Measurements from ENCODE around the gene FAM171A2. TPM values are rescaled to one million over a fixed set of nuclear protein-coding genes. Genes with fewer than 3 reads are reported as not detected.
A peak's percentile ranks its signal among the peaks of the same experiment; 100 is the strongest.

Gene FAM171A2
- total and polyA plus RNA-seq, 2 donors (not counting 1 experiment from before 2014, with no cell fraction given): 1.7 to 5.0 TPM

DNA sequence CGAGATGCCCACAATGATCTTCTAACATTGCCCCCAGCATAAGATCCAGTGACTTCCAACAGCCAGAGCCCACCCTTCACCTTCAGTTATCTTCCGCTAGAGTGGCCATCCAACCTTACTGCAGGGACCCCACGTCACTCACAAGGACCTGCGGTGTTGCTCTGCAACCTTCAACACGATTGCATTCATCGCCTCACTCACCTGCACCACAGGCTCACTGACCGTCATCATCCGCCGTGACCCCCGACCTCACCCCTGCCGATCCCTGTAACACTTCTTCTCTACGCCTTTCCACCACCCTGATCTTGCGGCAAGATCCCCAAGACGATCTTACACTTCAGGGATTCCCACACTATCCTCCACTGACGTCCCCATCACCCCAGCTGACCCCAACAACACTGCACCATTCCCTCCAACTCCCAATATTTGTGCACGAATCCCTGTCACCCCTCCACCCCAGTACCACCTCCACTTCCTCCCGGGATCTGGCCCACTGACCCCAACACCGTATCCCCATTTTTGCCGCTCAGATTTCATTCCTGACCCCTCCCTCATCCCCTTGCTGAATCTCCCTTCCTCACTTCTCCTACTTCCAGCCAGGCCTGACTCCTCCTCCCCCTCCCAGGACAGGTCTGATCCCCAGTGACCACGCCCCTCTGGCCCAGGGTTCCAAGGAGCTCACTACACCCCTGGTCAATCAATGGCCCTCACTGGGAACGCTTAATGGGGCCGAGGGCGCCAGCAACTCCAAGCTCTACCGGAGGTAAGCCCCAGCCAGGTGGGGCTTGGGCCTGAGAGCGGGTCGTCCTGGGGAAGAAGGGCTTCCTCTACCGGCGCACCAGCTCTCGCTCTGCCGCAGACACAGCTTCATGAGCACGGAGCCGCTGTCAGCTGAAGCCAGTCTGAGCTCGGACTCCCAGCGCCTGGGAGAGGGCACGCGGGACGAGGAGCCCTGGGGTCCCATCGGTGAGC is 47.6 kb downstream of the FAM171A2 start:
- Histone ChIP-seq H3K4me2 (ENCODE audit: extremely low read depth, insufficient read depth, low read length) (no peak overlapping the region), H3K4me3 (replicated peaks in 1 of 4; ENCODE audit: control extremely low read depth in 1 of 4, insufficient read depth in 1 of 4, low read depth in 3 of 4, low read length in 4 of 4) (no peak overlapping the region), H3K27ac (ENCODE audit: insufficient read depth, low read length) (no peak overlapping the region), H3K79me2 (ENCODE audit: control insufficient read depth, insufficient read depth, low read length) (no peaks in the 10 kb centered on the region), H3K27me3 (ENCODE audit: control insufficient read depth, insufficient read depth, low read length) (peaks cover 29% of the 10 kb centered on the region), H3K4me1 (ENCODE audit: control insufficient read depth, extremely low read depth, insufficient read depth, low read length) (no peaks in the 10 kb centered on the region), H2AFZ (ENCODE audit: low read length) (no peak overlapping the region), H3K9me3 (ENCODE audit: control insufficient read depth, insufficient read depth, low read depth, low read length) (no peaks in the 10 kb centered on the region), H4K20me1 (ENCODE audit: control insufficient read depth, extremely low read depth, insufficient read depth, low read length) (no peaks in the 10 kb centered on the region), H3K9ac (ENCODE audit: insufficient read depth, low read length) (no peak overlapping the region), H3K36me3 (ENCODE audit: control insufficient read depth, insufficient read depth, low read length) (peaks cover 7% of the 10 kb centered on the region)
- TF ChIP-seq, protein P1, sequence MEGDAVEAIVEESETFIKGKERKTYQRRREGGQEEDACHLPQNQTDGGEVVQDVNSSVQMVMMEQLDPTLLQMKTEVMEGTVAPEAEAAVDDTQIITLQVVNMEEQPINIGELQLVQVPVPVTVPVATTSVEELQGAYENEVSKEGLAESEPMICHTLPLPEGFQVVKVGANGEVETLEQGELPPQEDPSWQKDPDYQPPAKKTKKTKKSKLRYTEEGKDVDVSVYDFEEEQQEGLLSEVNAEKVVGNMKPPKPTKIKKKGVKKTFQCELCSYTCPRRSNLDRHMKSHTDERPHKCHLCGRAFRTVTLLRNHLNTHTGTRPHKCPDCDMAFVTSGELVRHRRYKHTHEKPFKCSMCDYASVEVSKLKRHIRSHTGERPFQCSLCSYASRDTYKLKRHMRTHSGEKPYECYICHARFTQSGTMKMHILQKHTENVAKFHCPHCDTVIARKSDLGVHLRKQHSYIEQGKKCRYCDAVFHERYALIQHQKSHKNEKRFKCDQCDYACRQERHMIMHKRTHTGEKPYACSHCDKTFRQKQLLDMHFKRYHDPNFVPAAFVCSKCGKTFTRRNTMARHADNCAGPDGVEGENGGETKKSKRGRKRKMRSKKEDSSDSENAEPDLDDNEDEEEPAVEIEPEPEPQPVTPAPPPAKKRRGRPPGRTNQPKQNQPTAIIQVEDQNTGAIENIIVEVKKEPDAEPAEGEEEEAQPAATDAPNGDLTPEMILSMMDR (conservative IDR thresholded peaks at IDR 0.05 in 1 of 2, IDR thresholded peaks at IDR 0.05 in 1 of 2; ENCODE audit: low read depth in 1 of 2, low read length in 2 of 2): no peak
- peak; percentile 95 for TF ChIP-seq EZH2 (IDR thresholded peaks at IDR 0.05; ENCODE audit: low read length, missing control alignments)
- no peak for DNase-seq (ENCODE audit: low read depth in 2 of 2)

DNA sequence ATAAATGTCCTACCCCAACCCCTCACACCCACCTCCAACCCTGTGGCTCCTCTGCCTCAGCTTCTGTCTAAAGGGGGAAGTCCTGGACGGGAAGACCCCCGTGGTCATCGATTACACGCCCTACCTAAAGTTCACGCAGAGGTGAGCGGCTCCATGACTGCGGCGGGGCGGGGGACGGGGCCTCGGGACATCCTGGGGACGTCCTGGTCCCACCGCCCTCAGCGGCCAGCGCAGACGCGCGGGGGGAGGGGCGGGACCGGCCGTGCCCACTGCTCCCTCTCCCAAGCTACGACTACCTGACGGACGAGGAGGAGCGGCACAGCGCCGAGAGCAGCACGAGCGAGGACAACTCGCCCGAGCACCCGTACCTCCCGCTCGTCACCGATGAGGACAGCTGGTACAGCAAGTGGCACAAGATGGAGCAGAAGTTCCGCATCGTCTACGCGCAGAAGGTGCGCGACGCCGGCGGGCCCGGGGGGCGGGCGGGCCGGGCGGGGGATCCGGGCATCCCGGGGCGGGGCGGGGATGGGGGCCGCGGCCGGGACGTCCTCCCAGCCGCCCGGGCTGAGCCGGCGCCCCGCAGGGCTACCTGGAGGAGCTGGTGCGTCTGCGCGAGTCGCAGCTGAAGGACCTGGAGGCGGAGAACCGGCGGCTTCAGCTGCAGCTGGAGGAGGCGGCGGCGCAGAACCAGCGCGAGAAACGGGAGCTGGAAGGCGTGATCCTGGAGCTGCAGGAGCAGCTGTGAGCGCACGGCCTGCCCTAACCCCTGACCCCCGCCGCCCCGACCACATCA is 48.6 kb downstream of the FAM171A2 start:
- Histone ChIP-seq H3K27me3 (ENCODE audit: control insufficient read depth, insufficient read depth, low read length) (peaks cover 29% of the 10 kb centered on the region), H3K36me3 (ENCODE audit: control insufficient read depth, insufficient read depth, low read length) (peaks cover 3% of the 10 kb centered on the region), H2AFZ (ENCODE audit: low read length) (no peak overlapping the region), H3K4me2 (ENCODE audit: extremely low read depth, insufficient read depth, low read length) (peak overlapping the region; percentile 35), H3K4me1 (ENCODE audit: control insufficient read depth, extremely low read depth, insufficient read depth, low read length) (no peaks in the 10 kb centered on the region), H3K4me3 (replicated peaks in 1 of 4; ENCODE audit: control extremely low read depth in 1 of 4, insufficient read depth in 1 of 4, low read depth in 3 of 4, low read length in 4 of 4) (peak overlapping the region in 1 of 4 experiments; percentile 30), H3K79me2 (ENCODE audit: control insufficient read depth, insufficient read depth, low read length) (no peaks in the 10 kb centered on the region), H3K9me3 (ENCODE audit: control insufficient read depth, insufficient read depth, low read depth, low read length) (no peaks in the 10 kb centered on the region), H4K20me1 (ENCODE audit: control insufficient read depth, extremely low read depth, insufficient read depth, low read length) (no peaks in the 10 kb centered on the region), H3K27ac (ENCODE audit: insufficient read depth, low read length) (no peak overlapping the region), H3K9ac (ENCODE audit: insufficient read depth, low read length) (no peak overlapping the region)
- TF ChIP-seq EZH2 (IDR thresholded peaks at IDR 0.05; ENCODE audit: low read length, missing control alignments): peak; percentile 77
- TF ChIP-seq, protein P1 (conservative IDR thresholded peaks at IDR 0.05 in 1 of 2, IDR thresholded peaks at IDR 0.05 in 1 of 2; ENCODE audit: low read depth in 1 of 2, low read length in 2 of 2): no peak
- no peak for DNase-seq (ENCODE audit: low read depth in 2 of 2)

DNA sequence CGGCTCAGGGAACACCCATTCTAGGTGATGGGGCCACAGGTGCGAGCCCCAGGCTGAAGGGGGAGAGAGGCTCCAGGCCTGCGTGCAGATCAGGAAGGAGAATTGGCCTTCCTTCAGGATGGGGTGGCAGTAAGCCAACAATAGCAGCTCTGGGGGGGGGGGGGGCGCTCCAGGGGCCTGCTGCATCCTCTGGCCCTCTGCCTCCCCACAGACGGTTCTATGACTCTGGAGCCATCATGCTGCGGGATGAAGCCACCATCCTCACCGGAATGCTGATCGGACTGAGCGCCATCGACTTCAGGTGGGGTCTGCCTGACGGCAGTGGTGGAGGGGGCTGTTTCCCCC is 49.2 kb downstream of the FAM171A2 start:
- H3K4me2 ChIP-seq (ENCODE audit: extremely low read depth, insufficient read depth, low read length): no peak overlapping the region

More for the DNA sequence above, 49.2 kb downstream of the FAM171A2 start:
- Histone ChIP-seq H3K27me3 (ENCODE audit: control insufficient read depth, insufficient read depth, low read length) (peaks cover 29% of the 10 kb centered on the region), H3K27ac (ENCODE audit: insufficient read depth, low read length) (no peak overlapping the region), H3K9ac (ENCODE audit: insufficient read depth, low read length) (no peak overlapping the region), H3K4me3 (replicated peaks in 1 of 4; ENCODE audit: control extremely low read depth in 1 of 4, insufficient read depth in 1 of 4, low read depth in 3 of 4, low read length in 4 of 4) (no peak overlapping the region), H3K4me1 (ENCODE audit: control insufficient read depth, extremely low read depth, insufficient read depth, low read length) (no peaks in the 10 kb centered on the region), H2AFZ (ENCODE audit: low read length) (no peak overlapping the region), H4K20me1 (ENCODE audit: control insufficient read depth, extremely low read depth, insufficient read depth, low read length) (no peaks in the 10 kb centered on the region), H3K9me3 (ENCODE audit: control insufficient read depth, insufficient read depth, low read depth, low read length) (no peaks in the 10 kb centered on the region), H3K79me2 (ENCODE audit: control insufficient read depth, insufficient read depth, low read length) (no peaks in the 10 kb centered on the region), H3K36me3 (ENCODE audit: control insufficient read depth, insufficient read depth, low read length) (no peaks in the 10 kb centered on the region)
- DNase-seq (ENCODE audit: low read depth in 2 of 2): no peak
- no peak for TF ChIP-seq EZH2 (IDR thresholded peaks at IDR 0.05; ENCODE audit: low read length, missing control alignments)
- TF ChIP-seq, protein P1 (conservative IDR thresholded peaks at IDR 0.05 in 1 of 2, IDR thresholded peaks at IDR 0.05 in 1 of 2; ENCODE audit: low read depth in 1 of 2, low read length in 2 of 2): no peak

Measured in fibroblast of lung (primary cell).